Kidney (tissue), 14 donors: ENCODE measurements around the gene SMAD9. TPM values are rescaled to one million over a fixed set of nuclear protein-coding genes. Genes with fewer than 3 reads are reported as not detected.
"Not testable (repeated sequence)": the region's sequence is repeated elsewhere in the genome, so short reads cannot be mapped to it uniquely, and the experiment has no call there.

Experiments
- DNase-seq, 5 donors: peaks; one replicate each; pipeline ENCODE4 v3.0.0-alpha.2; 2013 to 2020
- FAIRE-seq: peaks from 2 replicates; lab custom pipeline; 2012; peaks lifted over from hg19 to GRCh38; lab: Jason Lieb, UNC
- H3K27ac ChIP-seq, 2 donors: one replicate each; pipeline ENCODE4 v1.7.0; 2013; ENCODE audit warnings: low read depth in 2 of 2, low read length in 2 of 2, inconsistent platforms in 1 of 2
- H3K27me3 ChIP-seq: one replicate; pipeline ENCODE4 v1.7.1; 2013; ENCODE audit warnings: low read length, inconsistent platforms; ENCODE audit not compliant: control insufficient read depth, insufficient read depth
- H3K36me3 ChIP-seq, 3 donors: one replicate each; pipeline versions ENCODE4 v1.7.0 to v1.7.1; 2013; ENCODE audit warnings: low read length in 3 of 3, control low read depth in 1 of 3, inconsistent platforms in 1 of 3; ENCODE audit not compliant: insufficient read depth in 3 of 3, control insufficient read depth in 2 of 3
- H3K4me1 ChIP-seq, 3 donors: one replicate each; pipeline versions ENCODE4 v1.7.0 to v1.7.1; 2013; ENCODE audit warnings: low read length in 3 of 3, inconsistent platforms in 1 of 3, low read depth in 1 of 3; ENCODE audit not compliant: control insufficient read depth in 2 of 3, insufficient read depth in 2 of 3
- H3K4me3 ChIP-seq, 3 donors: one replicate each; pipeline versions ENCODE4 v1.7.0 to v1.8.1; 2013; ENCODE audit warnings: low read length in 3 of 3, control low read depth in 1 of 3, inconsistent platforms in 1 of 3
- H3K9ac ChIP-seq, 3 donors: one replicate each; pipeline versions ENCODE4 v1.7.0 to v1.7.1; 2013; ENCODE audit warnings: low read length in 3 of 3, control low read depth in 1 of 3, inconsistent platforms in 1 of 3
- H3K9me3 ChIP-seq, 3 donors: one replicate each; pipeline versions ENCODE4 v1.7.0 to v1.7.1; 2013; ENCODE audit warnings: low read length in 3 of 3, control low read depth in 1 of 3, inconsistent platforms in 1 of 3; ENCODE audit not compliant: control insufficient read depth in 2 of 3, insufficient read depth in 1 of 3
- intact Hi-C: fragments of 100-400 bp; cut with DNase I; formaldehyde crosslinking; loops from one replicate; pipeline ENCODE4 v1.11.1; 2022
- polyA plus RNA-seq: library from polyadenylated mRNA; stranded (reverse); fragments of 350-450 nt; fragmentation: Illumina TruSeq; extraction: RNeasy Lipid Tissue Mini Kit (QIAGEN cat#74804); gene quantifications from one replicate; pipeline ENCODE4 v1.2.3, GENCODE V29; 2014; ENCODE audit warnings: low read depth, low replicate concordance; ENCODE audit not compliant: insufficient read depth
- total RNA-seq: library from RNA; stranded (reverse); fragmentation: NEBNext Ultra II Directional; extraction: Animal tissue kit (Norgen Biotek cat#: 25700); gene quantifications from one replicate; pipeline ENCODE4 v1.2.1, GENCODE V29; 2021
- TF ChIP-seq, protein P1 (sequence below): IDR thresholded peaks from 3 replicates; pipeline ENCODE4 v1.5.1; 2012; ENCODE audit warnings: mild to moderate bottlenecking, moderate library complexity, borderline replicate concordance; ENCODE audit not compliant: insufficient read depth; ENCODE audit errors: extremely low read depth
- donor health status: control.
- donor health status: control.
- donor health status: control.
- donor health status: control.
- donor health status: control.
- donor health status: DM: yes; HTN: yes; CAD: no.
- donor health status: Normal renal cell carcinoma (clear cell type).

The SMAD9 gene
- total and polyA plus RNA-seq, 2 donors from 2014 or later, result 3.5 to 13.1 TPM

DNA sequence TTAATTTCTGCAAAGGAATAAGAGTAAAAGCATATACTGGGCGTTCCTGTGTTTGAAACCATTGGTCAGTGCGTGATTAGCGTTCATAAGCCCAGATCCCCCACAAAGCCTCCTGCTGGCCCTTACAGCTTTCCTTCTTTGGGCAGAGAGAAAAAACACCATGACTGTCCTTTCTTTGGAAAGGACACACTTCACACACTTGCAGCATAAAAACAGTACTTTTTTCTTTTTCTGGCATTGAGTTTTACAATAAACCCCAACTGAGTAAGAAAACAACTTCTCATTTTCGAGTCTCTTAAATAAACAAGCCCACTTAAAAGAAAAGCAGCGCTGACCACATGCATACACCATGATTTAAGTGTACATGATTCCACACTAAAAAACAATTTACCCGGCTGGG, 35.8 kb downstream of the SMAD9 start:
- H3K4me3 ChIP-seq, result no peak overlapping the region
- FAIRE-seq (no peak), DNase-seq (no peak)
- H3K9ac ChIP-seq, result no peak overlapping the region
- H3K36me3 ChIP-seq, result no peaks in the 10 kb centered on the region
- intact Hi-C loops, result no loop called here
- TF ChIP-seq, protein P1, sequence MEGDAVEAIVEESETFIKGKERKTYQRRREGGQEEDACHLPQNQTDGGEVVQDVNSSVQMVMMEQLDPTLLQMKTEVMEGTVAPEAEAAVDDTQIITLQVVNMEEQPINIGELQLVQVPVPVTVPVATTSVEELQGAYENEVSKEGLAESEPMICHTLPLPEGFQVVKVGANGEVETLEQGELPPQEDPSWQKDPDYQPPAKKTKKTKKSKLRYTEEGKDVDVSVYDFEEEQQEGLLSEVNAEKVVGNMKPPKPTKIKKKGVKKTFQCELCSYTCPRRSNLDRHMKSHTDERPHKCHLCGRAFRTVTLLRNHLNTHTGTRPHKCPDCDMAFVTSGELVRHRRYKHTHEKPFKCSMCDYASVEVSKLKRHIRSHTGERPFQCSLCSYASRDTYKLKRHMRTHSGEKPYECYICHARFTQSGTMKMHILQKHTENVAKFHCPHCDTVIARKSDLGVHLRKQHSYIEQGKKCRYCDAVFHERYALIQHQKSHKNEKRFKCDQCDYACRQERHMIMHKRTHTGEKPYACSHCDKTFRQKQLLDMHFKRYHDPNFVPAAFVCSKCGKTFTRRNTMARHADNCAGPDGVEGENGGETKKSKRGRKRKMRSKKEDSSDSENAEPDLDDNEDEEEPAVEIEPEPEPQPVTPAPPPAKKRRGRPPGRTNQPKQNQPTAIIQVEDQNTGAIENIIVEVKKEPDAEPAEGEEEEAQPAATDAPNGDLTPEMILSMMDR, result no peak
- H3K4me1 ChIP-seq, result no peaks in the 10 kb centered on the region
- H3K27ac ChIP-seq, result no peak overlapping the region
- H3K9me3 ChIP-seq, result no peaks in the 10 kb centered on the region
- no peaks in the 10 kb centered on the region for H3K27me3 ChIP-seq

DNA sequence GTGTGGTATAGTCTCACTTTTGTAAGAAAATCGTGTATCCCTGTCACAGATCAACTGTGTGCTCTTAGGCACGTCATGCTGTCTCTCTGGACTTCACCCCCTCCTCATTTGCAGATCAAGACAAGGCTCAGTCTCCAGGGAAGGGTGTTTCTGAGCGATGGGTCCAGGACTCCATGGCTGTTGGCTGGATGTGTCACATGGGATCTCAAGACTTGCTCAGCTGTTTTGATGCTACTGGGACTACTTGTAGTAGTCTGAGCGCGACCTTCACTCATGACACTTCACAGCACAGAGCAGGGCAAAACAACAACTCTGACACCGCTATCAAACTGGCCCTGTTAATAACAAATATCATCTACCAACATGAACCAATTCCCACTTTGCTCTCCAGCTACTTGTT, 36.2 kb downstream of the SMAD9 start:
- H3K4me3 ChIP-seq, result no peak overlapping the region
- no peaks in the 10 kb centered on the region for H3K27me3 ChIP-seq
- TF ChIP-seq, protein P1, result no peak
- H3K36me3 ChIP-seq, result no peaks in the 10 kb centered on the region
- DNase-seq (no peak), FAIRE-seq (no peak)
- no peak overlapping the region for H3K9ac ChIP-seq
- H3K4me1 ChIP-seq, result no peaks in the 10 kb centered on the region
- H3K9me3 ChIP-seq, result no peaks in the 10 kb centered on the region
- no peak overlapping the region for H3K27ac ChIP-seq
- intact Hi-C loops, result no loop called here

DNA sequence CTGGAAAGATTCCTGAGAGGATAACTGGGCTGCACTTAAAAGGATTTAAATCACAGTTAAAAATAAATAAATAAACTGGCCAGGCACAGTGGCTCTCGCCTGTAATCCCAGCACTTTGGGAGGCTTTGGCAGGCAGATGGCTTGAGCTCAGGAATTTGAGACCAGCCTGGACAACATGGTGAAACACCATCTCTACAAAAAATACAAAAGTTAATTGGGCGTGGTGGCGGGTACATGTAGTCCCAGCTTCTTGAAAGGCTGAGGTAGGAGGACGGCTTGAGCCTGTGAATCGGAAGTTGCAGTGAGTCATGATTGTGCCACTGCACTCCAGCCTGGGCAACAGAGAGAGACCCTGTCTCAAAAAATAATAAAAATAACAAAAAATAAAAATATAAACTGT, 36.6 kb downstream of the SMAD9 start:
- peak in 3 of 5 donors; percentile 68 to 77 (median 72) for DNase-seq
- not testable (repeated sequence) for H3K4me1 ChIP-seq

DNA sequence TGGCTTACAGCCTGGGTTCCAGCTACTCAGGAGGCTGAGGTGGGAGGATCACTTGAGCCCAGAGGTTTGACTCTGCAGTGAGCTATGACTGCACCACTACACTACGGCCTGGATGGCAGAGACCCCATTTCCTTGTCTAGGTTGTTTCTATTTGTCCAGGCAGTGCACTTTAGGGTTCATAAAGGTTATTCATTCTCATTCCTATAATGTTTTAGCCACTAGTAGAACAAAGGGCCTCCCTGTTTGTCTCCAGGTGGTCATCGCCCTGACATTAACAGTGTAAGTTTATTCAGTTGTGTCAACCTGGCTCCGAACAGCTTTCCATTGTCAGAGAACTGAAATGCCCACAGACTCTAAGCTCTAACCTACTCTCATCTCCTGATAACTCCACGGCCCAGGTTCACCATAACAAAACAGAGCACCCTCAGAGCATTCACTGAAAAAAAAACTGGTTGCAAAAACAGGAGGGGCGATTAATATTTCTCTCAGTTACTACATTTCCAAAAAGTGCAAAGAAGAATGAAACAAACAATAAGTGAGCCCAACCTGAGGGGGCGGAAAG, 37.1 kb downstream of the SMAD9 start:
- TF ChIP-seq, protein P1, result no peak
- FAIRE-seq (no peak), DNase-seq (peak in 1 of 5 donors; percentile 19)
- Histone ChIP-seq H3K9ac (no peak overlapping the region), H3K4me3 (no peak overlapping the region), H3K9me3 (no peaks in the 10 kb centered on the region), H3K27me3 (no peaks in the 10 kb centered on the region), H3K27ac (no peak overlapping the region), H3K36me3 (peaks cover 0 to under 1% (median 0%) of the 10 kb centered on the region in 3 donors), H3K4me1 (no peaks in the 10 kb centered on the region)
- intact Hi-C loops, result no loop called here

More for the DNA sequence above, 36.6 kb downstream of the SMAD9 start:
- FAIRE-seq, H3K4me3 ChIP-seq, H3K27ac ChIP-seq, H3K27me3 ChIP-seq, H3K36me3 ChIP-seq, intact Hi-C loops, H3K9me3 ChIP-seq, H3K9ac ChIP-seq: not testable (repeated sequence)
